Naive thymus-derived CD4-positive, alpha-beta T cell (primary cell): ENCODE data around the gene NDUFAF4. TPM values are rescaled to one million over a fixed set of nuclear protein-coding genes. Genes with fewer than 3 reads are reported as not detected.

Experiments used
- ATAC-seq: fragments of 150-1000 bp; cut with Tn5 transposase; 2 replicates; pipeline ENCODE4 v1.10.0; 2021; ENCODE audit warnings: mild to moderate bottlenecking, moderate library complexity
- CTCF ChIA-PET: fragments of 350-600 bp; sonication (Branson Sonifier 250); formaldehyde crosslinking; loops from one replicate; lab custom pipeline; 2021; ENCODE audit warnings: antibody characterized with exemption; lab: Charles Lee
- POLR2A ChIA-PET: fragments of 350-600 bp; sonication (Branson Sonifier 250); formaldehyde crosslinking; loops from one replicate; lab custom pipeline; 2021; ENCODE audit warnings: antibody characterized with exemption, inconsistent platforms; lab: Charles Lee
- DNase-seq, 9 donors: peaks; one replicate each; pipeline versions ENCODE4 v3.0.0 to v3.0.0-alpha.2; 2020 to 2022; ENCODE audit warnings: mixed read lengths in 1 of 9
- H3K27ac ChIP-seq: one replicate; pipeline ENCODE4 v1.7.0; 2013; ENCODE audit warnings: mild to moderate bottlenecking, low read depth, low read length, moderate library complexity
- H3K27me3 ChIP-seq, 2 donors: one replicate each; pipeline ENCODE4 v1.7.0; 2013; ENCODE audit warnings: low read length in 2 of 2, mild to moderate bottlenecking in 2 of 2, moderate library complexity in 2 of 2; ENCODE audit not compliant: control insufficient read depth in 2 of 2, insufficient read depth in 2 of 2
- H3K36me3 ChIP-seq, 3 experiments: 1 replicate in 2 of 3; 2 replicates in 1 of 3; pipeline ENCODE4 v1.7.0; 2013; ENCODE audit warnings: low read length in 3 of 3, mild to moderate bottlenecking in 3 of 3, moderate library complexity in 1 of 3; ENCODE audit not compliant: insufficient read depth in 3 of 3, control insufficient read depth in 2 of 3
- H3K4me1 ChIP-seq, 2 donors: one replicate each; pipeline ENCODE4 v1.7.0; 2013; ENCODE audit warnings: low read length in 2 of 2, mild to moderate bottlenecking in 2 of 2, moderate library complexity in 1 of 2; ENCODE audit not compliant: control insufficient read depth in 2 of 2, insufficient read depth in 2 of 2
- H3K4me3 ChIP-seq: 2 replicates; pipeline ENCODE4 v1.7.0; 2013; ENCODE audit warnings: mild to moderate bottlenecking, low read length
- H3K9me3 ChIP-seq, 3 experiments: 1 replicate in 2 of 3; 2 replicates in 1 of 3; pipeline ENCODE4 v1.7.0; 2013; ENCODE audit warnings: low read length in 3 of 3; ENCODE audit not compliant: control insufficient read depth in 2 of 3
- H3K27ac Mint-ChIP-seq, 9 donors: one replicate each; pipeline ENCODE4 v1.8.0; 2020 to 2022; ENCODE audit warnings: mixed read lengths in 9 of 9, mild to moderate bottlenecking in 8 of 9, moderate library complexity in 5 of 9, inconsistent platforms in 2 of 9
- H3K27me3 Mint-ChIP-seq, 5 donors: one replicate each; pipeline ENCODE4 v1.8.0; 2021 to 2022; ENCODE audit warnings: mixed read lengths in 5 of 5, mild to moderate bottlenecking in 1 of 5
- H3K36me3 Mint-ChIP-seq, 5 donors: one replicate each; pipeline ENCODE4 v1.8.0; 2020 to 2022; ENCODE audit warnings: mixed read lengths in 5 of 5, mild to moderate bottlenecking in 3 of 5, inconsistent platforms in 1 of 5
- H3K4me1 Mint-ChIP-seq, 7 donors: one replicate each; pipeline ENCODE4 v1.8.0; 2020 to 2022; ENCODE audit warnings: mixed read lengths in 7 of 7, mild to moderate bottlenecking in 3 of 7, inconsistent platforms in 1 of 7
- H3K4me3 Mint-ChIP-seq, 10 donors: one replicate each; pipeline ENCODE4 v1.8.0; 2020 to 2022; ENCODE audit warnings: mild to moderate bottlenecking in 10 of 10, mixed read lengths in 10 of 10, moderate library complexity in 6 of 10, inconsistent platforms in 2 of 10
- H3K9me3 Mint-ChIP-seq, 11 donors: one replicate each; pipeline ENCODE4 v1.8.0; 2020 to 2022; ENCODE audit warnings: mixed read lengths in 11 of 11, mild to moderate bottlenecking in 4 of 11, inconsistent platforms in 1 of 11, moderate library complexity in 1 of 11
- intact Hi-C, 2 donors: fragments of 100-400 bp; cut with micrococcal nuclease; formaldehyde crosslinking; loops; one replicate each; pipeline ENCODE4 v1.15.1; 2023
- polyA plus RNA-seq, 2 donors: library from polyadenylated mRNA; unstranded; fragments of 300-500 nt; fragmentation: Illumina TruSeq; gene quantifications; one replicate each; pipeline ENCODE4 v1.2.3, GENCODE V29; 2021
- total RNA-seq, 6 experiments: library from RNA in 5 of 6; stranded (reverse) in 5 of 6; gene quantifications; 1 replicate in 5 of 6; 2 replicates in 1 of 6; pipeline ENCODE4 v1.2.3 and lab custom pipeline; 2021 to 2026

NDUFAF4 gene
- total and polyA plus RNA-seq, 7 experiments from 2014 or later = 25.1 to 75.6 (median 30.3) TPM

- Mint-ChIP-seq H3K27ac (no peak overlapping the region), H3K27me3 (peaks cover 13 to 27% (median 21%) of the 10 kb centered on the region in 5 donors), H3K4me3 (no peak overlapping the region), H3K36me3 (no peaks in the 10 kb centered on the region), H3K9me3 (peaks cover 0 to 16% (median 4%) of the 10 kb centered on the region in 11 donors), H3K4me1 (no peaks in the 10 kb centered on the region)
- Histone ChIP-seq H3K9me3 (no peaks in the 10 kb centered on the region), H3K27ac (no peak overlapping the region), H3K36me3 (no peaks in the 10 kb centered on the region), H3K4me1 (no peaks in the 10 kb centered on the region), H3K4me3 (no peak overlapping the region), H3K27me3 (no peaks in the 10 kb centered on the region)
- ChIA-PET CTCF (no interaction called here), POLR2A (no interaction called here)
- ATAC-seq = no peak
- no peak for DNase-seq
- intact Hi-C loops = no loop called here
Observed at GRCh38 chr6:96856856-96857255, 40.8 kb downstream of the NDUFAF4 start.

- H3K4me3 ChIP-seq = no peak overlapping the region
- Mint-ChIP-seq H3K27me3 (peaks cover 0 to 12% (median 0%) of the 10 kb centered on the region in 5 donors), H3K36me3 (peaks cover 0 to 4% (median 0%) of the 10 kb centered on the region in 5 donors), H3K4me1 (no peaks in the 10 kb centered on the region), H3K9me3 (peaks cover 0 to 23% (median 2%) of the 10 kb centered on the region in 11 donors), H3K4me3 (no peak overlapping the region), H3K27ac (no peak overlapping the region)
- no peaks in the 10 kb centered on the region for H3K36me3 ChIP-seq
- H3K9me3 ChIP-seq = no peaks in the 10 kb centered on the region
- no peaks in the 10 kb centered on the region for H3K4me1 ChIP-seq
- DNase-seq (no peak), ATAC-seq (no peak)
- intact Hi-C loops = no loop called here
- no peaks in the 10 kb centered on the region for H3K27me3 ChIP-seq
- ChIA-PET POLR2A (no interaction called here), CTCF (no interaction called here)
- no peak overlapping the region for H3K27ac ChIP-seq
Observed at GRCh38 chr6:96853083-96853482, 44.6 kb downstream of the NDUFAF4 start.

- intact Hi-C loops = no loop called here
- Mint-ChIP-seq H3K9me3 (peaks cover 0 to 23% (median 2%) of the 10 kb centered on the region in 11 donors), H3K27me3 (peaks cover 0 to 10% (median 2%) of the 10 kb centered on the region in 5 donors), H3K4me1 (no peaks in the 10 kb centered on the region), H3K27ac (no peak overlapping the region), H3K4me3 (no peak overlapping the region), H3K36me3 (peaks cover 0 to 4% (median 0%) of the 10 kb centered on the region in 5 donors)
- POLR2A ChIA-PET = no interaction called here
- H3K4me1 ChIP-seq = no peaks in the 10 kb centered on the region
- no peak overlapping the region for H3K4me3 ChIP-seq
- H3K9me3 ChIP-seq = no peaks in the 10 kb centered on the region
- no peak overlapping the region for H3K27ac ChIP-seq
- H3K36me3 ChIP-seq = no peaks in the 10 kb centered on the region
- no peaks in the 10 kb centered on the region for H3K27me3 ChIP-seq
- DNase-seq = no peak
- no peak for ATAC-seq
- CTCF ChIA-PET = no interaction called here
Observed at GRCh38 chr6:96852605-96853004, 45.1 kb downstream of the NDUFAF4 start.

- peaks cover 0 to 23% (median 4%) of the 10 kb centered on the region in 11 donors for H3K9me3 Mint-ChIP-seq
- Histone ChIP-seq H3K9me3 (no peaks in the 10 kb centered on the region), H3K27me3 (no peaks in the 10 kb centered on the region), H3K4me1 (no peaks in the 10 kb centered on the region), H3K27ac (no peak overlapping the region), H3K36me3 (no peaks in the 10 kb centered on the region), H3K4me3 (no peak overlapping the region)
- intact Hi-C loops = no loop called here
- H3K4me1 Mint-ChIP-seq = no peaks in the 10 kb centered on the region
- ATAC-seq (no peak), DNase-seq (no peak)
- ChIA-PET POLR2A (no interaction called here), CTCF (no interaction called here)
- H3K27me3 Mint-ChIP-seq = peaks cover 0 to 13% (median 9%) of the 10 kb centered on the region in 5 donors
- peaks cover 0 to 4% (median 0%) of the 10 kb centered on the region in 5 donors for H3K36me3 Mint-ChIP-seq
- H3K4me3 Mint-ChIP-seq = no peak overlapping the region
- no peak overlapping the region for H3K27ac Mint-ChIP-seq
Observed at GRCh38 chr6:96851858-96852257, 45.8 kb downstream of the NDUFAF4 start.

DNA sequence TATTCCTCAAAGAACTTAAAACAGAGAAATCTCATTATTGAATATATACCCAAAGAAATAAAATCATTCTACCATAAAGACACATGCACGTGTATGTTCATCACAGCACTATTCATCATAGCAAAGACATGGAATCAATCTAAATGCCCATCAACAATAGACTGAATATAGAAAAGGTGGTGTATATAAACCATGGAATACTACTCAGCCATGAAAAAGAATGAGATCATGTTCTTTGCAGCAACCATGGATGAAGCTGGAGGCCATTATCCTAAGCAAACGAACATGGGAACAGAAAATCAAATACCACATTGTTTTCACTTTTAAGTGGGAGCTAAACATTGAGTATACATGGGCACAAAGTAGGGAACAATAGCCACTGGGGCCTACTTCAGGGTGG is 48.1 kb downstream of the NDUFAF4 start:
- Histone ChIP-seq H3K27me3 (no peaks in the 10 kb centered on the region), H3K4me3 (no peak overlapping the region), H3K9me3 (no peaks in the 10 kb centered on the region), H3K27ac (no peak overlapping the region), H3K36me3 (no peaks in the 10 kb centered on the region), H3K4me1 (no peaks in the 10 kb centered on the region)
- H3K27ac Mint-ChIP-seq = no peak overlapping the region
- ChIA-PET CTCF (no interaction called here), POLR2A (no interaction called here)
- H3K4me3 Mint-ChIP-seq = no peak overlapping the region
- no peaks in the 10 kb centered on the region for H3K4me1 Mint-ChIP-seq
- no peak for DNase-seq
- peaks cover 1 to 31% (median 21%) of the 10 kb centered on the region in 5 donors for H3K27me3 Mint-ChIP-seq
- H3K36me3 Mint-ChIP-seq = peaks cover 0 to 9% (median 0%) of the 10 kb centered on the region in 5 donors
- ATAC-seq = no peak
- peaks cover 0 to 40% (median 15%) of the 10 kb centered on the region in 11 donors for H3K9me3 Mint-ChIP-seq
- intact Hi-C loops = no loop called here

- CTCF ChIA-PET = no interaction called here
- Mint-ChIP-seq H3K27ac (no peak overlapping the region), H3K36me3 (peaks cover 0 to 10% (median 0%) of the 10 kb centered on the region in 5 donors)
Observed at GRCh38 chr6:96844530-96844929, 53.2 kb downstream of the NDUFAF4 start.

GRCh38 chr6:96841345-96841744 is 56.3 kb downstream of the NDUFAF4 start:
- Histone ChIP-seq H3K4me3 (no peak overlapping the region), H3K27ac (no peak overlapping the region), H3K36me3 (no peaks in the 10 kb centered on the region), H3K9me3 (no peaks in the 10 kb centered on the region), H3K27me3 (no peaks in the 10 kb centered on the region), H3K4me1 (peaks cover 0 to 4% of the 10 kb centered on the region in 2 donors)
- Mint-ChIP-seq H3K27ac (no peak overlapping the region), H3K4me1 (peaks cover 4 to 12% (median 10%) of the 10 kb centered on the region in 7 donors), H3K27me3 (peaks cover 10 to 59% (median 50%) of the 10 kb centered on the region in 5 donors), H3K4me3 (no peak overlapping the region), H3K36me3 (peaks cover 0 to 10% (median 0%) of the 10 kb centered on the region in 5 donors), H3K9me3 (peaks cover 0 to 24% (median 7%) of the 10 kb centered on the region in 11 donors)
- intact Hi-C loops = no loop called here
- ATAC-seq (no peak), DNase-seq (no peak)
- ChIA-PET POLR2A (no interaction called here), CTCF (no interaction called here)

More at GRCh38 chr6:96844530-96844929, 53.2 kb downstream of the NDUFAF4 start:
- intact Hi-C loops = no loop called here
- POLR2A ChIA-PET = no interaction called here
- Histone ChIP-seq H3K27ac (no peak overlapping the region), H3K4me1 (no peaks in the 10 kb centered on the region), H3K27me3 (no peaks in the 10 kb centered on the region), H3K36me3 (no peaks in the 10 kb centered on the region), H3K9me3 (no peaks in the 10 kb centered on the region), H3K4me3 (no peak overlapping the region)
- DNase-seq = no peak
- Mint-ChIP-seq H3K27me3 (peaks cover 8 to 50% (median 40%) of the 10 kb centered on the region in 5 donors), H3K4me1 (no peaks in the 10 kb centered on the region), H3K4me3 (no peak overlapping the region), H3K9me3 (peaks cover 0 to 35% (median 16%) of the 10 kb centered on the region in 11 donors)
- ATAC-seq = no peak
